ENCODE data around the gene RMP24. TPM values are rescaled to one million over a fixed set of nuclear protein-coding genes. Genes with fewer than 3 reads are reported as not detected.

RMP24 gene

GRCh38 chr18:36028859-36029258 lies 56.4 kb downstream of the RMP24 start:
- Histone ChIP-seq H4K5ac (ENCODE audit: insufficient read length, low read depth, low read length) (no peak overlapping the region), H3K23ac (ENCODE audit: insufficient read length, low read depth, low read length) (no peak overlapping the region), H2AFZ (ENCODE audit: low read length) (no peak overlapping the region), H2BK120ac (ENCODE audit: low read depth, low read length, poor library complexity, severe bottlenecking) (no peak overlapping the region), H2BK20ac (ENCODE audit: low read depth, low read length, poor library complexity, severe bottlenecking) (no peak overlapping the region), H4K91ac (ENCODE audit: insufficient read length, low read depth, low read length) (no peak overlapping the region), H2BK15ac (ENCODE audit: low read depth, low read length) (no peak overlapping the region), H3K4me2 (ENCODE audit: insufficient read depth, insufficient read length, low read length) (no peak overlapping the region), H3K9ac (ENCODE audit: extremely low read depth, insufficient read length, low read length) (no peak overlapping the region), H3T11ph (ENCODE audit: low read length) (no peak overlapping the region), H3K14ac (ENCODE audit: insufficient read depth, low read length) (no peak overlapping the region), H3K27ac (ENCODE audit: insufficient read length, low read depth, low read length) (no peak overlapping the region), H3K79me2 (ENCODE audit: insufficient read depth, low read length) (0 out of 2 replicates have a peak, but pooled peaks cover 1% of the 10 kb centered on the region), H3K27me3 (ENCODE audit: insufficient read depth, low read length) (no peaks in the 10 kb centered on the region), H3K56ac (ENCODE audit: insufficient read length, low read depth, low read length) (no peak overlapping the region), H3K4me1 (ENCODE audit: insufficient read depth, low read length) (no peaks in the 10 kb centered on the region), H4K20me1 (ENCODE audit: control insufficient read depth, insufficient read depth, insufficient read length) (no peaks in the 10 kb centered on the region), H3K18ac (ENCODE audit: insufficient read length, low read depth, low read length) (no peak overlapping the region), H2AK5ac (ENCODE audit: insufficient read length, low read length) (no peak overlapping the region), H3K9me3 (ENCODE audit: control insufficient read depth, low read depth, low read length) (no peaks in the 10 kb centered on the region), H3K23me2 (ENCODE audit: insufficient read length, low read depth, low read length, poor library complexity, severe bottlenecking) (no peaks in the 10 kb centered on the region), H2BK12ac (ENCODE audit: insufficient read length, low read depth, low read length) (no peak overlapping the region), H3K79me1 (ENCODE audit: insufficient read depth, low read depth, low read length, poor library complexity, severe bottlenecking) (no peaks in the 10 kb centered on the region), H4K8ac (replicated peaks; ENCODE audit: insufficient read length, low read depth, low read length) (no peak overlapping the region), H3K4ac (ENCODE audit: low read depth, low read length) (no peak overlapping the region), H2BK5ac (ENCODE audit: insufficient read length, low read length) (no peak overlapping the region)
- no peaks in the 10 kb centered on the region for H3K4me1 Mint-ChIP-seq
- no peak overlapping the region for H3K27ac Mint-ChIP-seq
- H3K9me3 Mint-ChIP-seq, result no peaks in the 10 kb centered on the region
- TF ChIP-seq CTCF (conservative IDR thresholded peaks at IDR 0.05), result no peak
- no peak overlapping the region for H3K4me3 Mint-ChIP-seq
- no peaks in the 10 kb centered on the region for H3K27me3 Mint-ChIP-seq (ENCODE audit: low read depth)
- WGBS (ENCODE audit: extremely low coverage, insufficient read length, low lambda C conversion rate), result no CpG with 5 or more reads among the region's 2 CpGs
- H3K36me3 Mint-ChIP-seq (ENCODE audit: insufficient read depth in 1 of 3, low read depth in 3 of 3), result peaks cover 37 to 59% (median 53%) of the 10 kb centered on the region in 3 experiments; a peak in 6 of 7 replicates
- DNase-seq, result no peak

Small RNA genes lying within 50 kb of the gene (microRNA-seq; reads per million reads assigned to microRNA genes)
- 0.35 reads per million for gene MIR3929 (ENCODE audit: borderline microRNAs expressed)

Other genes starting within 250 kb of the RMP24 start
- 103 and 107 TPM in 2 replicates for gene RPRD1A, start 94.9 kb downstream of the RMP24 start, total RNA-seq (2021)
- 31.8 and 33.9 TPM in 2 replicates for gene SLC39A6, start 156.7 kb downstream of the RMP24 start, total RNA-seq (2021)
- gene ELP2, start 157.2 kb downstream of the RMP24 start, total RNA-seq (2021), result 129 and 137 TPM in 2 replicates
- gene MOCOS, start 214.8 kb downstream of the RMP24 start, total RNA-seq (2021), result 5.2 and 6.0 TPM in 2 replicates

Data from H9 (cell line).